GM12878 (cell line): ENCODE measurements around the gene LAMC3. TPM values are rescaled to one million over a fixed set of nuclear protein-coding genes. Genes with fewer than 3 reads are reported as not detected.

Experiments
- ATAC-seq: fragments of 200-7000 bp; cut with Tn5 transposase; 3 replicates; pipeline ENCODE4 v1.9.1; 2020; ENCODE audit warnings: mild to moderate bottlenecking, moderate library complexity
- BruUV-seq: library from RNA; stranded (reverse); fragments of 400-500 nt; replicated peaks from 2 replicates; lab custom pipeline; 2021; lab: Mats Ljungman, UMichigan
- CTCF ChIA-PET: fragments of 300-600 bp; sonication (Branson Sonifier 250); formaldehyde crosslinking; extraction: SDS; loops from one replicate; lab custom pipeline; 2021; ENCODE audit warnings: inconsistent platforms; lab: Yijun Ruan, JAX
- POLR2A ChIA-PET: fragments of 350-600 bp; formaldehyde crosslinking; extraction: SDS; loops from one replicate; lab custom pipeline; 2021; ENCODE audit warnings: inconsistent platforms; lab: Charles Lee
- RAD21 ChIA-PET: fragments of 300-600 bp; sonication (Branson Sonifier 250); formaldehyde crosslinking; loops from one replicate; lab custom pipeline; 2023; ENCODE audit warnings: antibody characterized with exemption; ENCODE audit not compliant: unreplicated experiment; lab: Charles Lee
- SMC1A ChIA-PET: fragments of 300-600 bp; sonication (Branson Sonifier 250); formaldehyde crosslinking; loops from one replicate; lab custom pipeline; 2023; ENCODE audit not compliant: unreplicated experiment, uncharacterized antibody; lab: Charles Lee
- DNase-seq: peaks from one replicate; pipeline ENCODE4 v3.0.0-alpha.2; 2011; ENCODE audit warnings: low read depth, low spot score
- FAIRE-seq: peaks from 3 replicates; lab custom pipeline; 2011; peaks lifted over from hg19 to GRCh38; lab: Jason Lieb, UNC
- H2AFZ ChIP-seq: 2 replicates; pipeline ENCODE4 v1.6.0; 2011; ENCODE audit warnings: low read depth, low read length, control low read depth; ENCODE audit not compliant: control insufficient read depth
- H3K27ac ChIP-seq: 2 replicates; pipeline ENCODE4 v1.5.1; 2011; ENCODE audit warnings: control low read depth; ENCODE audit not compliant: control insufficient read depth, insufficient read depth
- H3K27me3 ChIP-seq, 2 experiments: replicated peaks in 1 of 2; 2 replicates each; pipeline versions ENCODE4 v1.6.0 to v1.6.1; 2011; ENCODE audit warnings: low read length in 1 of 2; ENCODE audit not compliant: control insufficient read depth in 2 of 2, insufficient read depth in 2 of 2
- H3K36me3 ChIP-seq, 2 experiments: 2 replicates each; pipeline ENCODE4 v1.5.1; 2011; ENCODE audit warnings: low read length in 1 of 2; ENCODE audit not compliant: control insufficient read depth in 2 of 2, insufficient read depth in 2 of 2
- H3K4me1 ChIP-seq: 2 replicates; pipeline ENCODE4 v1.6.1; 2011; ENCODE audit warnings: mild to moderate bottlenecking, low read length, moderate library complexity, mixed read lengths; ENCODE audit not compliant: control insufficient read depth, insufficient read depth
- H3K4me2 ChIP-seq: 2 replicates; pipeline ENCODE4 v1.6.0; 2011; ENCODE audit warnings: control low read depth; ENCODE audit not compliant: control insufficient read depth, insufficient read depth
- H3K4me3 ChIP-seq: fragments of 200-600 bp; sonication (generic); 2 replicates; pipeline ENCODE4 v1.5.1; 2016
- H3K79me2 ChIP-seq: 2 replicates; pipeline ENCODE4 v1.6.0; 2011; ENCODE audit warnings: low read length; ENCODE audit not compliant: control insufficient read depth, insufficient read depth
- H3K9ac ChIP-seq: 2 replicates; pipeline ENCODE4 v1.8.0; 2011; ENCODE audit warnings: low read length, control low read depth, mixed read lengths; ENCODE audit not compliant: control insufficient read depth, insufficient read depth
- H3K9me3 ChIP-seq: replicated peaks from 3 replicates; pipeline ENCODE4 v1.5.1; 2011; ENCODE audit warnings: mild to moderate bottlenecking, low read length; ENCODE audit not compliant: control insufficient read depth, insufficient read depth
- H4K20me1 ChIP-seq: 2 replicates; pipeline ENCODE4 v1.6.0; 2011; ENCODE audit not compliant: control insufficient read depth, insufficient read depth
- ATF2 ChIP-seq: IDR thresholded peaks from 2 replicates; pipeline ENCODE4 v1.6.1; 2012; ENCODE audit warnings: low read length, inconsistent platforms
- BCLAF1 ChIP-seq: fragments of 450-650 bp; IDR thresholded peaks from 2 replicates; pipeline ENCODE4 v1.6.1; 2017; ENCODE audit warnings: antibody characterized with exemption, mild to moderate bottlenecking, moderate library complexity
- CHD2 ChIP-seq: IDR thresholded peaks from 2 replicates; pipeline ENCODE4 v1.6.1; 2011; ENCODE audit warnings: low read depth, low read length, improper control_type of control experiment, borderline replicate concordance
- EP300 ChIP-seq, 2 experiments: fragments of 150-350 bp in 1 of 2; IDR thresholded peaks; 2 replicates each; pipeline ENCODE4 v1.6.1; 2011 to 2012; ENCODE audit warnings: low read depth in 2 of 2, low read length in 2 of 2, borderline replicate concordance in 1 of 2, improper control_type of control experiment in 1 of 2, inconsistent platforms in 1 of 2; ENCODE audit not compliant: control insufficient read depth in 1 of 2
- GABPA ChIP-seq: IDR thresholded peaks from 2 replicates; pipeline ENCODE4 v1.6.1; 2014; ENCODE audit warnings: antibody characterized with exemption, low read depth, mild to moderate bottlenecking, inconsistent platforms
- HDGF ChIP-seq: fragments of 450-650 bp; IDR thresholded peaks from 2 replicates; pipeline ENCODE4 v1.6.1; 2016; ENCODE audit warnings: antibody characterized with exemption
- RBBP5 ChIP-seq: fragments of 200-600 bp; sonication (generic); conservative IDR thresholded peaks from 2 replicates; pipeline ENCODE4 v1.6.1; 2016
- RFX5 ChIP-seq: IDR thresholded peaks from 2 replicates; pipeline ENCODE4 v1.6.1; 2011; ENCODE audit warnings: low read depth, low read length, improper control_type of control experiment
- SMARCA5 ChIP-seq: fragments of 450-650 bp; IDR thresholded peaks from 2 replicates; pipeline ENCODE4 v1.6.1; 2017; ENCODE audit warnings: mild to moderate bottlenecking
- SP1 ChIP-seq: IDR thresholded peaks from one replicate; pipeline ENCODE4 v1.6.1; 2011; ENCODE audit warnings: low read depth, low read length
- SPI1 ChIP-seq: IDR thresholded peaks from 2 replicates; pipeline ENCODE4 v1.6.1; 2011; ENCODE audit warnings: low read depth, mild to moderate bottlenecking, low read length, moderate library complexity, borderline replicate concordance; ENCODE audit not compliant: insufficient read depth
- SUPT20H ChIP-seq: IDR thresholded peaks from 2 replicates; pipeline ENCODE4 v1.6.1; 2011; ENCODE audit warnings: low read depth, mild to moderate bottlenecking, low read length, moderate library complexity, borderline replicate concordance; ENCODE audit not compliant: control insufficient read depth
- ZNF207 ChIP-seq: fragments of 450-650 bp; IDR thresholded peaks from 2 replicates; pipeline ENCODE4 v1.6.1; 2014; ENCODE audit warnings: antibody characterized with exemption, mild to moderate bottlenecking, borderline replicate concordance
- ZNF24 ChIP-seq: fragments of 450-650 bp; IDR thresholded peaks from 2 replicates; pipeline ENCODE4 v1.6.1; 2017; ENCODE audit warnings: antibody characterized with exemption, mild to moderate bottlenecking
- ZNF384 ChIP-seq: IDR thresholded peaks from 2 replicates; pipeline ENCODE4 v1.6.1; 2012; ENCODE audit warnings: low read depth, mild to moderate bottlenecking, low read length, improper control_type of control experiment, borderline replicate concordance
- WGBS: methylation state at CpG from one replicate; pipeline ENCODE4 v1.1.6; 2016; ENCODE audit warnings: low lambda C conversion rate; ENCODE audit not compliant: insufficient replicate concordance, insufficient coverage; ENCODE audit errors: missing lambda C conversion rate; 5-methylcytosine and 5-hydroxymethylcytosine counted together
- in situ Hi-C: fragments of 300-500 bp; cut with MboI; formaldehyde crosslinking; loops from 9 replicates; pipeline ENCODE4 v1.14.3; 2018; ENCODE audit warnings: mixed read lengths
- intact Hi-C: fragments of 100-400 bp; cut with micrococcal nuclease; formaldehyde crosslinking; loops from one replicate; pipeline ENCODE4 v1.14.2; 2022; ENCODE audit not compliant: unreplicated experiment
- polyA plus RNA-seq, 11 experiments: library from polyadenylated mRNA; depleted of rRNA in 4 of 11; unstranded in 6 of 11; stranded (reverse) in 5 of 11; fragments of >200 nt; fragmentation: Nextera tagmentation in 4 of 11; fragmentation: Illumina TruSeq in 1 of 11; extraction: Ambion mirVana in 4 of 11; extraction: Trizol in 1 of 11; gene quantifications; 1 replicate in 1 of 11; 2 replicates in 10 of 11; pipeline versions ENCODE4 v1.2.1 to v1.2.3, GENCODE V29; 2011 to 2016; ENCODE audit warnings: inconsistent platforms in 2 of 11, missing spikeins in 2 of 11, low read depth in 1 of 11
- total RNA-seq, 4 experiments: library from RNA; depleted of rRNA in 3 of 4; stranded (reverse); fragments of >200 nt in 3 of 4; fragmentation: Illumina TruSeq in 1 of 4; extraction: Trizol in 1 of 4; gene quantifications; 2 replicates each; pipeline versions ENCODE4 v1.2.1 to v1.2.3, GENCODE V29; 2013 to 2021
- TF ChIP-seq, protein P1 (sequence below): fragments of 450-650 bp; IDR thresholded peaks from 2 replicates; pipeline ENCODE4 v1.6.1; 2017; ENCODE audit warnings: mild to moderate bottlenecking, moderate library complexity

LAMC3 gene
- total and polyA plus RNA-seq, 10 of the 15 experiments (the other 5 are each of a cell fraction or from before 2014, with no cell fraction given) = under 0.01 to 0.08 TPM; not detected in 8

- Histone ChIP-seq H3K27ac (no peak overlapping the region), H3K4me1 (no peaks in the 10 kb centered on the region), H4K20me1 (no peaks in the 10 kb centered on the region), H3K4me2 (no peak overlapping the region), H3K4me3 (no peak overlapping the region), H3K9ac (no peak overlapping the region), H2AFZ (no peak overlapping the region), H3K36me3 (no peaks in the 10 kb centered on the region), H3K9me3 (no peaks in the 10 kb centered on the region), H3K79me2 (no peaks in the 10 kb centered on the region), H3K27me3 (no peaks in the 10 kb centered on the region; a peak in 1 of 4 replicates)
- ATAC-seq = no peak
- no peak for TF ChIP-seq SUPT20H
- no peak for TF ChIP-seq BCLAF1
- no peak for TF ChIP-seq RFX5
- TF ChIP-seq HDGF = no peak
- TF ChIP-seq SP1 = no peak
- no peak for TF ChIP-seq EP300 (IDR thresholded peaks at IDR 0.05; ENCODE audit: borderline replicate concordance in 1 of 2, control insufficient read depth in 1 of 2, low read depth in 2 of 2, low read length in 2 of 2)
- TF ChIP-seq, protein P1, sequence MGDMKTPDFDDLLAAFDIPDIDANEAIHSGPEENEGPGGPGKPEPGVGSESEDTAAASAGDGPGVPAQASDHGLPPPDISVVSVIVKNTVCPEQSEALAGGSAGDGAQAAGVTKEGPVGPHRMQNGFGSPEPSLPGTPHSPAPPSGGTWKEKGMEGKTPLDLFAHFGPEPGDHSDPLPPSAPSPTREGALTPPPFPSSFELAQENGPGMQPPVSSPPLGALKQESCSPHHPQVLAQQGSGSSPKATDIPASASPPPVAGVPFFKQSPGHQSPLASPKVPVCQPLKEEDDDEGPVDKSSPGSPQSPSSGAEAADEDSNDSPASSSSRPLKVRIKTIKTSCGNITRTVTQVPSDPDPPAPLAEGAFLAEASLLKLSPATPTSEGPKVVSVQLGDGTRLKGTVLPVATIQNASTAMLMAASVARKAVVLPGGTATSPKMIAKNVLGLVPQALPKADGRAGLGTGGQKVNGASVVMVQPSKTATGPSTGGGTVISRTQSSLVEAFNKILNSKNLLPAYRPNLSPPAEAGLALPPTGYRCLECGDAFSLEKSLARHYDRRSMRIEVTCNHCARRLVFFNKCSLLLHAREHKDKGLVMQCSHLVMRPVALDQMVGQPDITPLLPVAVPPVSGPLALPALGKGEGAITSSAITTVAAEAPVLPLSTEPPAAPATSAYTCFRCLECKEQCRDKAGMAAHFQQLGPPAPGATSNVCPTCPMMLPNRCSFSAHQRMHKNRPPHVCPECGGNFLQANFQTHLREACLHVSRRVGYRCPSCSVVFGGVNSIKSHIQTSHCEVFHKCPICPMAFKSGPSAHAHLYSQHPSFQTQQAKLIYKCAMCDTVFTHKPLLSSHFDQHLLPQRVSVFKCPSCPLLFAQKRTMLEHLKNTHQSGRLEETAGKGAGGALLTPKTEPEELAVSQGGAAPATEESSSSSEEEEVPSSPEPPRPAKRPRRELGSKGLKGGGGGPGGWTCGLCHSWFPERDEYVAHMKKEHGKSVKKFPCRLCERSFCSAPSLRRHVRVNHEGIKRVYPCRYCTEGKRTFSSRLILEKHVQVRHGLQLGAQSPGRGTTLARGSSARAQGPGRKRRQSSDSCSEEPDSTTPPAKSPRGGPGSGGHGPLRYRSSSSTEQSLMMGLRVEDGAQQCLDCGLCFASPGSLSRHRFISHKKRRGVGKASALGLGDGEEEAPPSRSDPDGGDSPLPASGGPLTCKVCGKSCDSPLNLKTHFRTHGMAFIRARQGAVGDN = no peak
- no peak for TF ChIP-seq GABPA
- no peak for TF ChIP-seq ZNF24
- no peak for TF ChIP-seq SMARCA5
- TF ChIP-seq CHD2 = no peak
- TF ChIP-seq SPI1 = no peak
- no peak for TF ChIP-seq ZNF384
- TF ChIP-seq ATF2 = no peak
- no peak for TF ChIP-seq ZNF207
- no peak for TF ChIP-seq RBBP5
- ChIA-PET SMC1A (no interaction called here), POLR2A (no interaction called here), CTCF (no interaction called here), RAD21 (no interaction called here)
- 52% methylated on average over 9 of the region's 9 CpGs for WGBS
- DNase-seq = no peak
- no TSS peak for BruUV-seq
- intact Hi-C loops = no loop called here
- no peak for FAIRE-seq
- in situ Hi-C loops = no loop called here
Observed at GRCh38 chr9:130988905-130989304, 20.1 kb upstream of the LAMC3 start.
